Gastroesophageal sphincter (tissue), 4 donors: Measurements from ENCODE around the gene MOB1B. TPM values are rescaled to one million over a fixed set of nuclear protein-coding genes. Genes with fewer than 3 reads are reported as not detected.
A peak's percentile ranks its signal among the peaks of the same experiment; 100 is the strongest.

Source experiments
- ATAC-seq: fragments of 150-250 bp; one replicate; pipeline ENCODE4 v1.9.1; 2016; ENCODE audit warnings: mild to moderate bottlenecking, moderate library complexity
- H3K27ac ChIP-seq, 4 donors: fragments of 200-600 bp; sonication (generic) in 3 of 4; 1 replicate in 3 of 4; 2 replicates in 1 of 4; pipeline ENCODE4 v1.5.1; 2016 to 2019
- H3K27me3 ChIP-seq: fragments of 200-600 bp; sonication (generic); one replicate; pipeline ENCODE4 v1.5.1; 2019
- H3K36me3 ChIP-seq, 2 donors: fragments of 200-600 bp; sonication (generic); one replicate each; pipeline ENCODE4 v1.5.1; 2019; ENCODE audit warnings: control low read depth in 1 of 2
- H3K4me1 ChIP-seq, 3 donors: fragments of 200-600 bp; sonication (generic); 1 replicate in 2 of 3; 2 replicates in 1 of 3; pipeline ENCODE4 v1.5.1; 2016 to 2019; ENCODE audit warnings: control low read depth in 2 of 3
- H3K4me3 ChIP-seq, 2 donors: fragments of 200-600 bp; sonication (generic); one replicate each; pipeline ENCODE4 v1.5.1; 2019; ENCODE audit warnings: mild to moderate bottlenecking in 1 of 2, moderate library complexity in 1 of 2
- H3K9me3 ChIP-seq, 3 donors: fragments of 200-600 bp; sonication (generic); one replicate each; pipeline ENCODE4 v1.5.1; 2017 to 2019; ENCODE audit warnings: control low read depth in 2 of 3
- CTCF ChIP-seq, 4 experiments: fragments of 200-600 bp in 2 of 4; fragments of 450-650 bp in 2 of 4; sonication (generic) in 1 of 4; IDR thresholded peaks; one replicate each; pipeline ENCODE4 v1.5.1; 2017 to 2019; ENCODE audit warnings: antibody characterized with exemption in 4 of 4, mild to moderate bottlenecking in 2 of 4, moderate library complexity in 2 of 4
- EP300 ChIP-seq: sonication (generic); formaldehyde crosslinking; IDR thresholded peaks from one replicate; pipeline ENCODE4 v1.6.1; 2017; ENCODE audit warnings: antibody characterized with exemption, mild to moderate bottlenecking
- POLR2A ChIP-seq, 2 donors: fragments of 450-650 bp; IDR thresholded peaks; one replicate each; pipeline ENCODE4 v1.6.1; 2017; ENCODE audit warnings: antibody characterized with exemption in 2 of 2, mild to moderate bottlenecking in 2 of 2, moderate library complexity in 1 of 2
- POLR2AphosphoS5 ChIP-seq: sonication (generic); formaldehyde crosslinking; IDR thresholded peaks from one replicate; pipeline ENCODE4 v1.6.1; 2017; ENCODE audit warnings: antibody characterized with exemption
- WGBS, 2 donors: methylation state at CpG; one replicate each; pipeline ENCODE4 v1.1.5; 2018; ENCODE audit warnings: low coverage in 1 of 2; 5-methylcytosine and 5-hydroxymethylcytosine counted together
- total RNA-seq, 4 donors: library from RNA; depleted of rRNA; stranded (reverse); fragments of >200 nt; gene quantifications; one replicate each; pipeline ENCODE4 v1.1.0, GENCODE V29; 2016

Gene MOB1B
- total RNA-seq, 4 donors from 2014 or later: 19.6 to 31.5 (median 26.2) TPM

GRCh38 chr4:70992391-70992881 is 90.3 kb downstream of the MOB1B start:
- H3K27ac ChIP-seq: peak overlapping the region in 3 of 4 donors; percentile 85 to 88 (median 86)
- no peak for TF ChIP-seq CTCF (IDR thresholded peaks at IDR 0.05)
- no peak for TF ChIP-seq POLR2A (IDR thresholded peaks at IDR 0.05)
- TF ChIP-seq POLR2AphosphoS5: no peak
- TF ChIP-seq EP300: no peak
- 63 to 81% methylated on average over 4 of the region's 5 CpGs for WGBS, 2 donors

GRCh38 chr4:70993181-70994068 is 91.3 kb downstream of the MOB1B start, which contains the start of gene DCK:
TSS of gene DCK (plus strand) at chr4:70993649. CDS start at chr4:70993836, 187 bp downstream.
- Histone ChIP-seq H3K27ac (peak within 1 kb of the TSS; percentile 31 to 88 (median 86)), H3K4me3 (peak within 1 kb of the TSS; percentile 65 to 76), H3K36me3 (peaks cover 0 to under 1% of the 10 kb centered on the region in 2 donors), H3K9me3 (no peaks in the 10 kb centered on the region), H3K4me1 (peaks cover 0 to 39% (median 0%) of the 10 kb centered on the region in 3 donors), H3K27me3 (no peaks in the 10 kb centered on the region)
- 8 to 10% methylated on average over 2 of the region's 74 CpGs for WGBS, 2 donors
- peak; percentile 98 for ATAC-seq
- no peak for TF ChIP-seq EP300
- TF ChIP-seq POLR2AphosphoS5: peak; percentile 70
- TF ChIP-seq POLR2A (IDR thresholded peaks at IDR 0.05): peak; percentile 79 to 90
- TF ChIP-seq CTCF (IDR thresholded peaks at IDR 0.05): peak in 1 of 4 experiments; percentile 6

More at GRCh38 chr4:70992391-70992881, 90.3 kb downstream of the MOB1B start:
- H3K4me1 ChIP-seq: peaks cover 0 to 39% (median 0%) of the 10 kb centered on the region in 3 donors
- peak overlapping the region; percentile 65 to 76 for H3K4me3 ChIP-seq
- ATAC-seq: no peak
- no peaks in the 10 kb centered on the region for H3K27me3 ChIP-seq
- no peaks in the 10 kb centered on the region for H3K9me3 ChIP-seq
- H3K36me3 ChIP-seq: no peaks in the 10 kb centered on the region

- no peaks in the 10 kb centered on the region for H3K27me3 ChIP-seq
- peak overlapping the region; percentile 65 to 76 for H3K4me3 ChIP-seq
- 3 to 11% methylated on average over 1 to 10 of the region's 11 CpGs for WGBS, 2 donors
- H3K4me1 ChIP-seq: peaks cover 0 to 39% (median 0%) of the 10 kb centered on the region in 3 donors
- no peak for ATAC-seq
- H3K36me3 ChIP-seq: peaks cover 0 to 7% of the 10 kb centered on the region in 2 donors
- H3K27ac ChIP-seq: peak overlapping the region; percentile 31 to 88 (median 86)
- no peaks in the 10 kb centered on the region for H3K9me3 ChIP-seq
- TF ChIP-seq POLR2AphosphoS5 (no peak), POLR2A (IDR thresholded peaks at IDR 0.05) (no peak), CTCF (IDR thresholded peaks at IDR 0.05) (no peak), EP300 (no peak)
Measured at GRCh38 chr4:70994069-70994366, 91.8 kb downstream of the MOB1B start.

- no peak for ATAC-seq
- H3K4me1 ChIP-seq: peaks cover 0 to 39% (median 0%) of the 10 kb centered on the region in 3 donors
- H3K9me3 ChIP-seq: no peaks in the 10 kb centered on the region
- H3K27ac ChIP-seq: peak overlapping the region in 3 of 4 donors; percentile 85 to 88 (median 86)
- H3K4me3 ChIP-seq: peak overlapping the region; percentile 65 to 76
- no peaks in the 10 kb centered on the region for H3K27me3 ChIP-seq
- H3K36me3 ChIP-seq: peaks cover 0 to 12% of the 10 kb centered on the region in 2 donors
- no peak for TF ChIP-seq EP300
- no peak for TF ChIP-seq CTCF (IDR thresholded peaks at IDR 0.05)
- no peak for TF ChIP-seq POLR2A (IDR thresholded peaks at IDR 0.05)
- TF ChIP-seq POLR2AphosphoS5: no peak
- 74 to 80% methylated on average over 9 to 10 of the region's 10 CpGs for WGBS, 2 donors
Measured at GRCh38 chr4:70994387-70995099, 92.4 kb downstream of the MOB1B start.
